Fibroblast of the aortic adventitia (primary cell): ENCODE results near the gene OR2A14. TPM values are rescaled to one million over a fixed set of nuclear protein-coding genes. Genes with fewer than 3 reads are reported as not detected.

Experiments used
- DNase-seq: peaks from one replicate; pipeline ENCODE4 v3.0.0-alpha.2; 2010; ENCODE audit warnings: low read depth
- H3K4me3 ChIP-seq: 2 replicates; pipeline ENCODE4 v1.5.1; 2011; ENCODE audit warnings: low read depth, mild to moderate bottlenecking, control low read depth, low read length, moderate library complexity
- total RNA-seq: library from RNA; depleted of rRNA; stranded (reverse); fragments of >200 nt; gene quantifications from 2 replicates; pipeline ENCODE4 v1.2.3, GENCODE V29; 2012; ENCODE audit warnings: low replicate concordance
- TF ChIP-seq, protein P1 (sequence below): IDR thresholded peaks from 2 replicates; pipeline ENCODE4 v1.5.1; 2011; ENCODE audit warnings: mild to moderate bottlenecking, low read length, control low read depth, inconsistent platforms; ENCODE audit not compliant: insufficient read depth

The OR2A14 gene, protein sequence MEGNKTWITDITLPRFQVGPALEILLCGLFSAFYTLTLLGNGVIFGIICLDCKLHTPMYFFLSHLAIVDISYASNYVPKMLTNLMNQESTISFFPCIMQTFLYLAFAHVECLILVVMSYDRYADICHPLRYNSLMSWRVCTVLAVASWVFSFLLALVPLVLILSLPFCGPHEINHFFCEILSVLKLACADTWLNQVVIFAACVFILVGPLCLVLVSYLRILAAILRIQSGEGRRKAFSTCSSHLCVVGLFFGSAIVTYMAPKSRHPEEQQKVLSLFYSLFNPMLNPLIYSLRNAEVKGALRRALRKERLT
- total RNA-seq: not detected in 2 replicates

DNA sequence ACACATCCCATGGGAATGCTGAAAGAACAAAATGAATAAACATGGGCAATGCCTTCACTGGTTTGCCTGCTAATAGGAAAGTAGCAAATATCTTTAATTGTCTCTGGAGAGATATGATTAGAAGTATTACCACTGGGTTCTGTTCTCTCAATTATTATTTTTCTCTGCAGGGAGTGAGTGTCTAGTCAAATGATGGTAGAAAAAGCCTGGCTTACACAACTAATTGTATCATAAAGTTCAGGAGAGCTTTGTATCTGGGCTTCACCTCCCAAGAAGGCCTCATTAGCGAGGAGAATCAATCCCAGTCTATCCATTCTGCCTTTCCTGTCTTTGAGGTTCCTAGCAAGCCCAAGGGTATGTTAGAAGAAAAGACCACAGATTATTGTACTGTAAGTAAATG lies at the start of gene OR2A14:
Gene OR2A14 (plus strand): TSS at position 301 of the 400 bp plus-strand sequence. CDS start 5,937 bp downstream, outside the sequence.
- TF ChIP-seq, protein P1, sequence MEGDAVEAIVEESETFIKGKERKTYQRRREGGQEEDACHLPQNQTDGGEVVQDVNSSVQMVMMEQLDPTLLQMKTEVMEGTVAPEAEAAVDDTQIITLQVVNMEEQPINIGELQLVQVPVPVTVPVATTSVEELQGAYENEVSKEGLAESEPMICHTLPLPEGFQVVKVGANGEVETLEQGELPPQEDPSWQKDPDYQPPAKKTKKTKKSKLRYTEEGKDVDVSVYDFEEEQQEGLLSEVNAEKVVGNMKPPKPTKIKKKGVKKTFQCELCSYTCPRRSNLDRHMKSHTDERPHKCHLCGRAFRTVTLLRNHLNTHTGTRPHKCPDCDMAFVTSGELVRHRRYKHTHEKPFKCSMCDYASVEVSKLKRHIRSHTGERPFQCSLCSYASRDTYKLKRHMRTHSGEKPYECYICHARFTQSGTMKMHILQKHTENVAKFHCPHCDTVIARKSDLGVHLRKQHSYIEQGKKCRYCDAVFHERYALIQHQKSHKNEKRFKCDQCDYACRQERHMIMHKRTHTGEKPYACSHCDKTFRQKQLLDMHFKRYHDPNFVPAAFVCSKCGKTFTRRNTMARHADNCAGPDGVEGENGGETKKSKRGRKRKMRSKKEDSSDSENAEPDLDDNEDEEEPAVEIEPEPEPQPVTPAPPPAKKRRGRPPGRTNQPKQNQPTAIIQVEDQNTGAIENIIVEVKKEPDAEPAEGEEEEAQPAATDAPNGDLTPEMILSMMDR: no peak
- H3K4me3 ChIP-seq: no peak within 1 kb of the TSS
- no peak for DNase-seq

DNA sequence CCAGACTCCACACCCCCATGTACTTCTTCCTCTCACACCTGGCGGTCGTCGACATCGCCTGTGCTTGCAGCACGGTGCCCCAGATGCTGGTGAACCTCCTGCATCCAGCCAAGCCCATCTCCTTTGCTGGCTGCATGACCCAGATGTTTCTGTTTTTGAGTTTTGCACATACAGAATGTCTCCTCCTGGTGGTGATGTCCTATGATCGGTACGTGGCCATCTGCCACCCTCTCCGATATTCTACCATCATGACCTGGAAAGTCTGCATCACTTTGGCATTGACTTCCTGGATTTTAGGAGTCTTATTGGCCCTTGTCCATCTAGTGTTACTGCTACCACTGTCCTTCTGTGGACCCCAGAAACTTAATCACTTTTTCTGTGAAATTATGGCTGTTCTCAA lies 48.6 kb upstream of the OR2A14 start:
- TF ChIP-seq, protein P1: no peak
- DNase-seq: no peak
- H3K4me3 ChIP-seq: no peak overlapping the region

DNA sequence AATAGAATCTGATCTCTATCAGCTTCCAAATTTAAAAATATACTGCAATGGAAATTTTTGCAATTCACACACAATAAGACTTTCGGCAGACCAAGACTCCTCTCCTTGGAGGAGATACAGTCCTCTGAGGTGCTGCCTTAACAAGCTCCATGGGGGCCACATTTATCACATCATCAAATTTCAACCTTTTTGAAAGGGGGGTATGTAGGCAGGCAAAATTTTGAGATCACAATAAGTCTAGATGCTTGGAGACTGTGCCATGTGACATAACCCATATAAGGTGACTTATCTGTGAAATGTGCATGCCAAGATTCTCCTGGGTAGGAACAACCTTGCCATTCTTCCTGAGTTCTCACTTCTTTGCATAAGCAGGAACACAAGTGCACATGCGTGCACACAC lies 37.0 kb upstream of the OR2A14 start, which contains the start of gene OR2A12:
Gene OR2A12 (plus strand): TSS at position 301 of the 400 bp plus-strand sequence. CDS start 8,830 bp downstream, outside the sequence.
- H3K4me3 ChIP-seq: no peak within 1 kb of the TSS
- TF ChIP-seq, protein P1: no peak
- DNase-seq: no peak

DNA sequence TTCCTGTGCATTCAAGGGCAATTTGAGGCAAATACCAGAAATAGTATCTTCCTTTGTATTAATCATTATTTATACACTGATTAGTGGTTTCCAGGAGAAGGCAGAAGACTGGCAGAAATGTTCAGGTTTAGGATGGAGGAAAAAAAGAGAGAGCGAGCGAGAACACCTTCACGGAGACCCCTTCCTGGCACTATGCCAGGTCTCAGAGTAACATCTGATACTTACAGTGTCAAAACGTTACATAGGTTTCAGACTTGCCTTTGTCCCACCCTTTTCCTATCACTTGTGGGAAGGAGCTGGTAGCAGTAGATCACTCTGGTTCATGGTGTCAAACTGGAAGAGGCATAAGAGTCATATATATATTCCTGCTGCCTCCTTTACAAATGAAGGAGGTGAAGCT lies 36.2 kb upstream of the OR2A14 start:
- TF ChIP-seq, protein P1: no peak
- no peak for DNase-seq
- H3K4me3 ChIP-seq: no peak overlapping the region

DNA sequence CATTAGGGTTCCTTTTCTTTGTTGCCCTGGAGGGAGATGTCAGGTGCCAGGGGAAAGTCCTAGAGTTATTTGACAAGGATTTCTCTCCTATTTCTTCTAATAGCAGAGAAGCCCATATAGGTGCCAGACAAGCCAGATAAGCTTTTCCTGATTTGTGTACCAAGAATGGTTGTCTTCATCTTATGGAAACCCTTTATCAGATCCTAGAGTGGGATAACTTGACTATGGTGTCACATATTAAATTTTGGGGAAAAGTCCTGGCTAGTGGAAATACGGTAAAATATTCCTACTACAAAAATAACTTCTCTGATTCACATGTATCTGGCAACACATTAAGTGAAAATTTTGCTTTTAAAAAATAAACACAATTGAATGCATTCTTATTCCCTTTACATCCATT lies 35.7 kb upstream of the OR2A14 start:
- TF ChIP-seq, protein P1: no peak
- H3K4me3 ChIP-seq: no peak overlapping the region
- no peak for DNase-seq

DNA sequence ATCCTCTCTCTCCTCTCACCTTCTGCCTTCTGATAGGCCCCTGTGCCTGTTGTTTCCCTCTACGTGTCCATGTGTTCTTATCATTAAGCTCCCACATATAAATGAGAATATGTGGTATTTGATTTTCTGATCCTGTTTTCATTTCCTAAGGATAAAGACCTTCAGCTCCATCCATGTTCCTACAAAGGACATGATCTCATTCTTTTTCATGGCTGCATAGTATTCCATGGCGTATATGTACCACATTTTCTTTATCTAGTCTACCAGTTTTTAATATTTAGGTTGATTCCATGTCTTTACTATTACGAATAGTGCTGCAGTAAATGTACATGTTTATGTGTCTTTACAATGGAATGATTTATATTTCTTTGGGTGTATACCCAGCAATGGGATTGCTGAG lies 32.3 kb upstream of the OR2A14 start:
- TF ChIP-seq, protein P1: no peak
- no peak overlapping the region for H3K4me3 ChIP-seq
- DNase-seq: no peak
